HG02973 (cell line): ENCODE data around the gene SLC4A7.

Experiments
- ATAC-seq: cut with Tn5 transposase; IDR thresholded peaks from one replicate; pipeline ENCODE4 v1.9.1; 2021; ENCODE audit warnings: moderate library complexity; ENCODE audit not compliant: unreplicated experiment

The SLC4A7 gene

DNA sequence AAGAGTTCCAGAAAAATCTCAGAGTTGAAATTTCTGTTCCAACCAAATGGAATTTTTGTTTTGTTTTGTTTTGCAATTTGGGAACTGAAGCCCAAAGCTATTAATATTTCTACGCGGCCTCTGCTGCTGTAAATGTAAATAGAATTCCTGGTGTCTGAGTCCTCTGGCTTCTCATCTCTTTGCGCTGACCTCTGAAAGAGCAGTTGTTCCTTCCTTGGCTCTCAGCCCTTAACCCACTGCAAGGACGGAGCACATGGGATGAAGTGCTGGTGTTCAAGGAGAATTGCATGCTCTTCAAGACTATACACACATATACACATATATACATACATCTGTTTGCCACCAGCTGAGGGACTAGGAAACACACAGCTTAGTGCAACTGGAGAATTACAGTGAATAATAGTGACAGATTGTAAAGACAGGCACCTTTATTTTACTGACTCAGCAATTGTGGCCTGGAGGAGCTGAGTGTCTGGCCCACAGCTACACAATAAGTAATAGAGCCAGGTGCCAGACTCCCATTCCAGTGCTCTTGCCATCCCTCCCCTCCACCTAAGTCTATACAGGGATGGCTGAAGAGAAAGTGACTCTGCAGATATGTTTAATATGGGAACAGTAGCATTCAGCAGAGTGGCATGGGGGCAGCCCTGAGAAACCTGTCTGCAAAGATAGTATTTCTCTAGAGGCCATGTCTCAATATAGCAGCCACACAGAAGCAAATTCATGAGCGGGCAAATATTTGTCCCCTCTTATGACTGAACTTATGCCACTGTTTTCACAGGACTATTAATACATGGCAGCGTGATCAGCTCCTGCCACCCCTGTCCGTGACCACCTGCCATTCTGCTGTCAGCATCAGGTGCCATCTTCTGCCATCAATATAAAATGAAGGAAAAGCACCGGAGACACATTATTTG is 157.3 kb downstream of the SLC4A7 start:
- no peak for ATAC-seq

- ATAC-seq: no peak
Measured at GRCh38 chr3:27326202-27326601, 158.0 kb downstream of the SLC4A7 start.

GRCh38 chr3:27325419-27325818 is 158.8 kb downstream of the SLC4A7 start:
- no peak for ATAC-seq

DNA sequence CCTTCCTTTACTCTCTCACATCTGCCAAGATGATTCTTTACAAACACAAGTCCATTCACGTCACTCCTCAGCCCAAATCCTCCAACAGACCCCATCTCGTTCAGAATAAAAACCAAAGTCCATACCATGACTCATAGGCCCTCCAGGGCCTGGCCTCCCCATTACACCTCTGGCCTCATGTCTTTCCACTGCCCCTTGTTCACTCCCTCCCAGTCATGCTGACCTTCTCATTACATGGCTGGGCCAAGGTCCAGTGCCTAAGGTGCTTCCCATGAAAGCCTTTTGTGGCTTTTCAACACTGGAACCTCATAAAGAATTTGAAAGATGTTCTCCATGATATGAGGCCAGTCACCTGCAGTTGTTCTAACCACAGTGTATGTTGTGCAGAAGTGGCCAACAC is 159.5 kb downstream of the SLC4A7 start:
- ATAC-seq: no peak

DNA sequence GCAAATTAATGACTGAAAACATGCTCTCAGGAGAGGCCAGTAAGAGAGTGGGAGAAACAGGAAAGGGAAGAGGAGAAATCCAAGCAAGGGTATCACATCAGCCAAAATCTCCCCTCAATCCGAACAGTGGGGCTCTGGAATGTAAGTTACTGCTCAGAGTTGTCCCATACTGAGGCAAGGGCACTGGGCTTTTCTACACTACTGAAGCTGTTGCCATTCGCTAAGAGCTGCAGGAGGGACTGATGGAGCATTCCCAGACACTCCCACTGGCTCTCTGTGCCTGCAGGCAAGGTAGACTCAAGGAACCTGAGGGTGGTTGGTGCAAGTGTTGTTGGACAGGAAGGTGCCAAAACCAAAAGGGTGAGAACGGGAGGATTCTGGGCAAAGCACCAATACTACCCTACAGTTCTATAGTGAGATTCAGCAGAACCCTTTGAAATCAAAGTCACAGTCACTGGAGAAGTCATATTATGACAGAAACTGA is 161.1 kb downstream of the SLC4A7 start:
- no peak for ATAC-seq
